Parathyroid adenoma (tissue), 2 donors: ENCODE data around the gene ADAMTS5.

Experiments
- H2AFZ ChIP-seq: fragments of 300-600 bp; sonication (generic); one replicate; pipeline ENCODE4 v1.7.0; 2017; ENCODE audit warnings: antibody characterized with exemption, mild to moderate bottlenecking
- H3K27ac ChIP-seq: fragments of 300-600 bp; sonication (generic); one replicate; pipeline ENCODE4 v1.7.0; 2017
- H3K27me3 ChIP-seq: fragments of 300-600 bp; sonication (generic); one replicate; pipeline ENCODE4 v1.7.0; 2017; ENCODE audit warnings: low read length; ENCODE audit not compliant: control insufficient read depth, insufficient read depth
- H3K36me3 ChIP-seq: fragments of 300-600 bp; sonication (generic); one replicate; pipeline ENCODE4 v1.7.0; 2017; ENCODE audit warnings: low read length; ENCODE audit not compliant: control insufficient read depth, insufficient read depth
- H3K4me1 ChIP-seq: fragments of 300-600 bp; sonication (generic); one replicate; pipeline ENCODE4 v1.7.0; 2017; ENCODE audit warnings: control low read depth
- H3K4me2 ChIP-seq: fragments of 300-600 bp; sonication (generic); one replicate; pipeline ENCODE4 v1.7.0; 2017; ENCODE audit warnings: low read length
- H3K4me3 ChIP-seq: fragments of 300-600 bp; sonication (generic); one replicate; pipeline ENCODE4 v1.7.0; 2017; ENCODE audit warnings: low read depth, low read length
- H3K79me2 ChIP-seq: fragments of 300-600 bp; sonication (generic); one replicate; pipeline ENCODE4 v1.7.0; 2017; ENCODE audit warnings: control low read depth
- H3K9ac ChIP-seq: fragments of 300-600 bp; sonication (generic); one replicate; pipeline ENCODE4 v1.7.0; 2017; ENCODE audit warnings: mild to moderate bottlenecking
- H3K9me3 ChIP-seq: fragments of 300-600 bp; sonication (generic); one replicate; pipeline ENCODE4 v1.7.0; 2017; ENCODE audit warnings: low read length; ENCODE audit not compliant: control insufficient read depth
- CTCF ChIP-seq: fragments of 300-600 bp; sonication (generic); IDR thresholded peaks from one replicate; pipeline ENCODE4 v1.7.0; 2017; ENCODE audit warnings: antibody characterized with exemption, mild to moderate bottlenecking
- donor health status: primary hyperparathyroidism.

ADAMTS5 gene

GRCh38 chr21:26945916-26946675 is 20.8 kb downstream of the ADAMTS5 start:
- no peaks in the 10 kb centered on the region for H3K79me2 ChIP-seq
- no peaks in the 10 kb centered on the region for H3K9me3 ChIP-seq
- H3K4me3 ChIP-seq, result peak overlapping the region; percentile 19
- no peaks in the 10 kb centered on the region for H3K4me1 ChIP-seq
- H3K9ac ChIP-seq, result no peak overlapping the region
- H3K27me3 ChIP-seq, result no peaks in the 10 kb centered on the region
- H2AFZ ChIP-seq, result no peak overlapping the region
- no peaks in the 10 kb centered on the region for H3K36me3 ChIP-seq
- H3K27ac ChIP-seq, result no peak overlapping the region
- H3K4me2 ChIP-seq, result peak overlapping the region; percentile 5
- TF ChIP-seq CTCF, result no peak

- Histone ChIP-seq H3K27ac (no peak overlapping the region), H3K4me3 (no peak overlapping the region), H3K9me3 (no peaks in the 10 kb centered on the region), H3K4me2 (no peak overlapping the region), H3K79me2 (no peaks in the 10 kb centered on the region), H3K27me3 (no peaks in the 10 kb centered on the region), H2AFZ (no peak overlapping the region), H3K36me3 (no peaks in the 10 kb centered on the region), H3K9ac (no peak overlapping the region), H3K4me1 (no peaks in the 10 kb centered on the region)
- TF ChIP-seq CTCF, result no peak
Measured at GRCh38 chr21:26943921-26944320, 23.0 kb downstream of the ADAMTS5 start.

GRCh38 chr21:26941421-26941820 is 25.5 kb downstream of the ADAMTS5 start:
- H3K27ac ChIP-seq, result no peak overlapping the region
- H3K9me3 ChIP-seq, result no peaks in the 10 kb centered on the region
- TF ChIP-seq CTCF, result no peak
- H3K9ac ChIP-seq, result no peak overlapping the region
- no peak overlapping the region for H2AFZ ChIP-seq
- H3K4me2 ChIP-seq, result no peak overlapping the region
- no peaks in the 10 kb centered on the region for H3K79me2 ChIP-seq
- no peaks in the 10 kb centered on the region for H3K4me1 ChIP-seq
- H3K27me3 ChIP-seq, result no peaks in the 10 kb centered on the region
- H3K4me3 ChIP-seq, result no peak overlapping the region
- H3K36me3 ChIP-seq, result no peaks in the 10 kb centered on the region

GRCh38 chr21:26939601-26940111 is 27.2 kb downstream of the ADAMTS5 start:
- Histone ChIP-seq H3K4me3 (peak overlapping the region; percentile 12), H3K27me3 (no peaks in the 10 kb centered on the region), H3K9me3 (no peaks in the 10 kb centered on the region), H3K4me1 (no peaks in the 10 kb centered on the region), H3K36me3 (no peaks in the 10 kb centered on the region), H3K79me2 (no peaks in the 10 kb centered on the region), H3K4me2 (peak overlapping the region; percentile 46), H2AFZ (no peak overlapping the region), H3K27ac (no peak overlapping the region), H3K9ac (no peak overlapping the region)
- TF ChIP-seq CTCF, result no peak

- no peak overlapping the region for H3K4me3 ChIP-seq
- no peak overlapping the region for H2AFZ ChIP-seq
- H3K9ac ChIP-seq, result no peak overlapping the region
- H3K4me1 ChIP-seq, result no peaks in the 10 kb centered on the region
- H3K36me3 ChIP-seq, result no peaks in the 10 kb centered on the region
- peak overlapping the region; percentile 43 for H3K4me2 ChIP-seq
- no peak overlapping the region for H3K27ac ChIP-seq
- TF ChIP-seq CTCF, result no peak
- no peaks in the 10 kb centered on the region for H3K79me2 ChIP-seq
- no peaks in the 10 kb centered on the region for H3K27me3 ChIP-seq
- no peaks in the 10 kb centered on the region for H3K9me3 ChIP-seq
Measured at GRCh38 chr21:26936641-26937040, 30.2 kb downstream of the ADAMTS5 start.
